Trophoblast cell (in vitro differentiated cells and primary cell): ENCODE results near the gene CUTA.

Experiments used
- DNase-seq, 2 donors: peaks; one replicate each; pipeline ENCODE4 v3.0.0-alpha.2; 2016
- H2AFZ ChIP-seq: 2 replicates; pipeline ENCODE4 v1.6.1; 2013; ENCODE audit warnings: low read length, moderate library complexity, mild to moderate bottlenecking; ENCODE audit not compliant: insufficient read depth, poor library complexity
- H2AK5ac ChIP-seq: 2 replicates; pipeline ENCODE4 v1.6.1; 2013; ENCODE audit warnings: mild to moderate bottlenecking, low read length
- H2BK120ac ChIP-seq: 2 replicates; pipeline ENCODE4 v1.6.1; 2013; ENCODE audit warnings: low read length, mild to moderate bottlenecking, moderate library complexity; ENCODE audit not compliant: insufficient read depth, poor library complexity
- H2BK12ac ChIP-seq: 2 replicates; pipeline ENCODE4 v1.6.1; 2013; ENCODE audit warnings: mild to moderate bottlenecking, low read length, moderate library complexity
- H2BK5ac ChIP-seq: 2 replicates; pipeline ENCODE4 v1.6.1; 2013; ENCODE audit warnings: low read length, low read depth, moderate library complexity, mild to moderate bottlenecking; ENCODE audit not compliant: poor library complexity
- H3K14ac ChIP-seq: 2 replicates; pipeline ENCODE4 v1.6.1; 2013; ENCODE audit warnings: mild to moderate bottlenecking, low read length
- H3K18ac ChIP-seq: 2 replicates; pipeline ENCODE4 v1.6.1; 2013; ENCODE audit warnings: mild to moderate bottlenecking, low read length
- H3K23ac ChIP-seq: 2 replicates; pipeline ENCODE4 v1.6.1; 2013; ENCODE audit warnings: low read length
- H3K27ac ChIP-seq: 2 replicates; pipeline ENCODE4 v1.5.1; 2013; ENCODE audit warnings: low read depth, mild to moderate bottlenecking, inconsistent platforms, low read length, moderate library complexity
- H3K27me3 ChIP-seq: 2 replicates; pipeline ENCODE4 v1.6.1; 2013; ENCODE audit warnings: inconsistent platforms, mild to moderate bottlenecking, low read length, moderate library complexity; ENCODE audit not compliant: insufficient read depth
- H3K36me3 ChIP-seq, 2 experiments: 1 replicate in 1 of 2; 2 replicates in 1 of 2; pipeline ENCODE4 v1.6.1; 2013; ENCODE audit warnings: low read length in 2 of 2, mild to moderate bottlenecking in 2 of 2, moderate library complexity in 1 of 2; ENCODE audit not compliant: insufficient read depth in 2 of 2, control insufficient read depth in 1 of 2
- H3K4ac ChIP-seq: 2 replicates; pipeline ENCODE4 v1.6.1; 2013; ENCODE audit warnings: low read depth, mild to moderate bottlenecking, low read length, moderate library complexity
- H3K4me1 ChIP-seq, 2 experiments: 1 replicate in 1 of 2; 2 replicates in 1 of 2; pipeline ENCODE4 v1.6.1; 2013; ENCODE audit warnings: low read length in 2 of 2, mild to moderate bottlenecking in 2 of 2, moderate library complexity in 1 of 2; ENCODE audit not compliant: insufficient read depth in 2 of 2, control insufficient read depth in 1 of 2
- H3K4me2 ChIP-seq: 2 replicates; pipeline ENCODE4 v1.6.1; 2013; ENCODE audit warnings: inconsistent platforms, mild to moderate bottlenecking, low read length, moderate library complexity
- H3K4me3 ChIP-seq: 2 replicates; pipeline ENCODE4 v1.5.1; 2013; ENCODE audit warnings: mild to moderate bottlenecking, low read depth, low read length, inconsistent platforms
- H3K79me1 ChIP-seq: one replicate; pipeline ENCODE4 v1.6.1; 2013; ENCODE audit warnings: low read length
- H3K79me2 ChIP-seq: 2 replicates; pipeline ENCODE4 v1.6.1; 2013; ENCODE audit warnings: low read length, mild to moderate bottlenecking; ENCODE audit not compliant: control insufficient read depth, insufficient read depth, poor library complexity
- H3K9ac ChIP-seq: 2 replicates; pipeline ENCODE4 v1.6.1; 2013; ENCODE audit warnings: mild to moderate bottlenecking, low read length
- H3K9me3 ChIP-seq: 2 replicates; pipeline ENCODE4 v1.6.1; 2013; ENCODE audit warnings: low read depth, mild to moderate bottlenecking, control low read depth, inconsistent platforms, low read length; ENCODE audit not compliant: insufficient read depth
- H4K12ac ChIP-seq: 2 replicates; pipeline ENCODE4 v1.6.1; 2013; ENCODE audit warnings: low read depth, mild to moderate bottlenecking, low read length, moderate library complexity
- H4K8ac ChIP-seq: 2 replicates; pipeline ENCODE4 v1.6.1; 2013; ENCODE audit warnings: low read depth, mild to moderate bottlenecking, low read length, moderate library complexity
- H4K91ac ChIP-seq: one replicate; pipeline ENCODE4 v1.6.1; 2013; ENCODE audit warnings: low read depth, mild to moderate bottlenecking, low read length, moderate library complexity
- WGBS: extraction: QIAGEN DNeasy Blood & Tissue Kit; methylation state at CpG from one replicate; pipeline ENCODE4 v1.1.7; 2013; ENCODE audit warnings: missing lambda C conversion rate; ENCODE audit not compliant: insufficient read length, insufficient coverage; ENCODE audit errors: extremely low coverage; 5-methylcytosine and 5-hydroxymethylcytosine counted together

CUTA gene

GRCh38 chr6:33419580-33420490 lies 1.9 kb upstream of the CUTA start, which contains the start of gene SYNGAP1:
Gene SYNGAP1, plus strand, starts transcription at chr6:33420065. Its CDS starts 200 bp downstream, at chr6:33420265.
- Histone ChIP-seq H3K79me2 (peaks cover 8% of the 10 kb centered on the region), H2BK5ac (peak within 1 kb of the TSS; percentile 14), H3K14ac (peak within 1 kb of the TSS; percentile 16), H3K4ac (peak within 1 kb of the TSS; percentile 3), H3K4me1 (peaks cover 18 to 25% of the 10 kb centered on the region in 2 experiments), H3K9me3 (no peaks in the 10 kb centered on the region), H3K23ac (no peak within 1 kb of the TSS), H4K12ac (peak within 1 kb of the TSS; percentile 68), H3K4me3 (no peak within 1 kb of the TSS), H3K4me2 (peak within 1 kb of the TSS; percentile 87), H3K18ac (no peak within 1 kb of the TSS), H2BK12ac (no peak within 1 kb of the TSS), H2AK5ac (peak within 1 kb of the TSS; percentile 48), H4K91ac (peak within 1 kb of the TSS; percentile 76), H3K9ac (no peak within 1 kb of the TSS), H3K27ac (peak within 1 kb of the TSS; percentile 85), H2AFZ (peak within 1 kb of the TSS; percentile 28), H3K36me3 (peaks cover 15 to 16% of the 10 kb centered on the region in 2 experiments), H3K79me1 (peaks cover 17% of the 10 kb centered on the region), H4K8ac (peak within 1 kb of the TSS; percentile 80), H2BK120ac (peak within 1 kb of the TSS; percentile 63), H3K27me3 (no peaks in the 10 kb centered on the region)
- no CpG with 5 or more reads among the region's 22 CpGs for WGBS
- no peak for DNase-seq

GRCh38 chr6:33418690-33419291 lies 884 bp upstream of the CUTA start:
- peaks cover 24 to 25% of the 10 kb centered on the region in 2 experiments for H3K36me3 ChIP-seq
- H3K4me1 ChIP-seq = peaks cover 17 to 24% of the 10 kb centered on the region in 2 experiments
- H3K18ac ChIP-seq = peak overlapping the region; percentile 22
- no peak for DNase-seq
- H3K9me3 ChIP-seq = no peaks in the 10 kb centered on the region
- H2BK120ac ChIP-seq = peak overlapping the region; percentile 63
- H4K8ac ChIP-seq = peak overlapping the region; percentile 67
- peak overlapping the region; percentile 68 for H4K12ac ChIP-seq
- H3K4ac ChIP-seq = peak overlapping the region; percentile 3
- peak overlapping the region; percentile 2 for H2BK5ac ChIP-seq
- peak overlapping the region; percentile 29 for H2BK12ac ChIP-seq
- peak overlapping the region; percentile 87 for H3K4me2 ChIP-seq
- peak overlapping the region; percentile 30 for H2AFZ ChIP-seq
- peaks cover 17% of the 10 kb centered on the region for H3K79me1 ChIP-seq
- H3K27me3 ChIP-seq = no peaks in the 10 kb centered on the region
- peak overlapping the region; percentile 76 for H4K91ac ChIP-seq
- peak overlapping the region; percentile 22 for H3K14ac ChIP-seq
- H3K9ac ChIP-seq = peak overlapping the region; percentile 83
- peaks cover 8% of the 10 kb centered on the region for H3K79me2 ChIP-seq
- H2AK5ac ChIP-seq = peak overlapping the region; percentile 29
- peak overlapping the region; percentile 85 for H3K27ac ChIP-seq
- no peak overlapping the region for H3K23ac ChIP-seq
- no peak overlapping the region for H3K4me3 ChIP-seq
- WGBS = no CpG with 5 or more reads among the region's 8 CpGs

- peak overlapping the region; percentile 79 for H4K12ac ChIP-seq
- peak overlapping the region; percentile 68 for H3K27ac ChIP-seq
- peak in 1 of 2 donors; percentile 57 for DNase-seq
- H3K4me3 ChIP-seq = peak overlapping the region; percentile 77
- H2BK5ac ChIP-seq = peak overlapping the region; percentile 65
- H4K8ac ChIP-seq = peak overlapping the region; percentile 86
- H3K9me3 ChIP-seq = no peaks in the 10 kb centered on the region
- peaks cover 36 to 40% of the 10 kb centered on the region in 2 experiments for H3K36me3 ChIP-seq
- H3K18ac ChIP-seq = peak overlapping the region; percentile 87
- no CpG with 5 or more reads among the region's 25 CpGs for WGBS
- H2BK12ac ChIP-seq = no peak overlapping the region
- peak overlapping the region; percentile 89 for H4K91ac ChIP-seq
- H3K79me1 ChIP-seq = peaks cover 17% of the 10 kb centered on the region
- H3K27me3 ChIP-seq = no peaks in the 10 kb centered on the region
- H3K14ac ChIP-seq = peak overlapping the region; percentile 92
- H3K4me1 ChIP-seq = peaks cover 17 to 24% of the 10 kb centered on the region in 2 experiments
- H2AFZ ChIP-seq = peak overlapping the region; percentile 24
- peak overlapping the region; percentile 20 for H2BK120ac ChIP-seq
- peak overlapping the region; percentile 90 for H3K4ac ChIP-seq
- peak overlapping the region; percentile 92 for H3K4me2 ChIP-seq
- H3K23ac ChIP-seq = no peak overlapping the region
- H2AK5ac ChIP-seq = peak overlapping the region; percentile 97
- peak overlapping the region; percentile 78 for H3K9ac ChIP-seq
- peaks cover 8% of the 10 kb centered on the region for H3K79me2 ChIP-seq
Observed at GRCh38 chr6:33417128-33417902, 592 bp downstream of the CUTA start.
